IPS DF 19.7 (cell line): ENCODE measurements around the gene CEP55.

Experiments
- DNase-seq: peaks from one replicate; pipeline ENCODE4 v3.0.0-alpha.2; 2013; ENCODE audit warnings: low read depth, low spot score

The CEP55 gene

GRCh38 chr10:93469454-93469853 is 27.0 kb upstream of the CEP55 start:
- DNase-seq: no peak

- no peak for DNase-seq
Measured at GRCh38 chr10:93471110-93471651, 25.2 kb upstream of the CEP55 start.

DNA sequence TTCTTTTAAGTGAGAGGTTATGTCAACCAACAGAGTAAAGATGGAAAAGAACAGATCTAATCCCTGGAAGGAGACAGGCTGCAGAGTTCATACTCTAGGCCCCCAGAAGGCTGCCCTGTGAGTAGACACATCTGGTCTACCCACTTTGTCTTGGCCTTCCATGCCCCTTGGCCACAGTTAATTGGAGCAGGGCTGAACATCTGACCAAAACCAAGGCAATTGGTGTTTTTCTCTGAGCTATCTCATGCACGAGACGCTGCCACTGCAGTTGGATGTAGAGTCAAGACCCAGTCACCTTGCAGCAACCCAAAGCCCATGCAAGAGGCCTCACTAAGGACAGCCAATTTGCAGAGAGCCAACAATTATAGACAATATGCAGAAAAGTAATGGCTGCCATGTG is 23.3 kb upstream of the CEP55 start:
- no peak for DNase-seq

DNA sequence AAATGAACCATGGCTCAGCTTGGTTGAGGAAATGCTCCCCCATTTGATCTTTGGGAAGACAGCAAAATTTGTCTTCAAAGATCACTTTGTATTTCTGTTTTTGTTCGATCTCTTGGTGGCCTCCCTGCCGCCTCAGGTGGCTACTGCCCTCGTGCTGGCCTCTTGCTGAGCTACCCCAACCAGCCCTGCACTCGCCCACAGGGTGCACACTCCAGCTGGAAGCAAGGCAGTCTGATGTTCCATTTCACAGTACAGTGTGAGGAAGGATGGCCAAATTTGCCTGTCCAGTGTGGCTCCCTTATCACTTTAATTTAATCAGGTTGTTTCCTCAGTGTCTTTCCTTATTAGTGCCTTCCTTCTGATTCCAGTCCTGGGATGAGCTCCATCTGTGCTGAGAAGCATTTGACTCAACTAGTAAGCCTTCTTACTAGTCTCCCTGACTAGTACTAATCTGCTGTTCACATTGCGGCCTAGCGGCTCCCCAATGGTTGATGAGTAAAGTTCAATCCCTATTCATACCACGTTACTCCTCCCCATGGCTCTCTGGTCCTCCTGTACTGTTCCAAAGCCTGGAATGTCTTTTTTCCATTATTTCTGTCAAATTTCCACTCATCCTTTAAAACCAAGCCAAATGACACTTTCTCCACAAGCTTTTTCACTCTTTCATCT is 22.5 kb upstream of the CEP55 start:
- no peak for DNase-seq

GRCh38 chr10:93475227-93475626 is 21.2 kb upstream of the CEP55 start:
- DNase-seq: no peak

DNA sequence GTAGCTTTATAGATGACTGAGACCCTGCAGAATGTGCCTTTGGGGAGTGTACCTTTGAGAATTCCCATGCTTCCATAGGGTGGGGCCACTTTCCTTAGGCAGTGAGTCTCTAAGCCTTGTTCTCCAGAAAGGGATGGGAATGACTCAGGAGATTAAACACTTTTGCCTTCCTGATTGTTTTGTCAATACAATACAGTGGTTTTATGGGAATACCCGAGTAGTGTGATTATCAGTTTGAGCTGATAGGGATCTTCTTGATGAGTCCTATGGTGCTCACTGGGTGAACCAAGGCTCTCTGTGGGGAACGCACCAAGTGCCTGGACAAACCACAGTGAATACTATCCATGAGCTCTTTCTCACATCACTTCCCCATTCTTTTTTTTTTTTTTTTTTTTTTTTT is 20.5 kb upstream of the CEP55 start:
- no peak for DNase-seq

- no peak for DNase-seq
Measured at GRCh38 chr10:93476756-93477155, 19.7 kb upstream of the CEP55 start.

GRCh38 chr10:93478873-93479272 is 17.5 kb upstream of the CEP55 start:
- no peak for DNase-seq

GRCh38 chr10:93481637-93482144 is 14.7 kb upstream of the CEP55 start:
- no peak for DNase-seq

DNA sequence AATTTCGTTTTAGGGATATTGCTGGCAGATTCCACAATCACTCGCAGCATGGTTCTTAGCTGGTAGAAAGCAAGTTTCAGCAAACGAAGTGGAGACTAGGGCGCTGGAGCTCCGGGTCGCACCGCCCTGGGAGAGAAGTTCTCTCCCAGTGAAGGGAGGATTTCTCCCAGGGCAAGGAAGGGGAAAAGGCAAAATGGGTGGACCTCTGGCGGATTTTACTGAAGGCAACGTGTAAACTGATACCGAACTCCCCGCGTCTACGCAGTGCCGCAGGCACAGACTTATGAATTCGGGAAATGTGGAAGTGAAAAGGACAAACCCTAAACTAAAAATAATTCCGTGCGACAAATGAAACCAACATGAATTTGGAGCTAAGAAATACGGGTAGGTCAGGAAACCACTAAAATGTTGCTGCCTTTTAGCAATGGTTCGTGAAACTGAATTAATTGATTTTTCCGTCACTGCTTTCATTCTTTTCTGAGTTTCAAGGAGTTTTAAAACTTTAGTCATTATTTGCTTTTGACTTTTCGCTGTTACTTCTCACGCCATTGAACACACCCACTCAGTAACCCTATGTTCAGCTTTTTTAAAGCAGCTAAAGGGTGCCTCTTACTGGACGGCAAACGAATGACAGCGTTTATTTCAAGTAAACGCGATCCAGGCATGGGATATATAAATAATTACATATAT is 14.1 kb upstream of the CEP55 start, which contains the start of gene MYOF:
MYOF (minus strand) TSS at position 190 of the 690 bp plus-strand sequence; CDS start at position 50, 140 bp downstream.
- DNase-seq: no peak

- DNase-seq: no peak
Measured at GRCh38 chr10:93485690-93486089, 10.7 kb upstream of the CEP55 start.

DNA sequence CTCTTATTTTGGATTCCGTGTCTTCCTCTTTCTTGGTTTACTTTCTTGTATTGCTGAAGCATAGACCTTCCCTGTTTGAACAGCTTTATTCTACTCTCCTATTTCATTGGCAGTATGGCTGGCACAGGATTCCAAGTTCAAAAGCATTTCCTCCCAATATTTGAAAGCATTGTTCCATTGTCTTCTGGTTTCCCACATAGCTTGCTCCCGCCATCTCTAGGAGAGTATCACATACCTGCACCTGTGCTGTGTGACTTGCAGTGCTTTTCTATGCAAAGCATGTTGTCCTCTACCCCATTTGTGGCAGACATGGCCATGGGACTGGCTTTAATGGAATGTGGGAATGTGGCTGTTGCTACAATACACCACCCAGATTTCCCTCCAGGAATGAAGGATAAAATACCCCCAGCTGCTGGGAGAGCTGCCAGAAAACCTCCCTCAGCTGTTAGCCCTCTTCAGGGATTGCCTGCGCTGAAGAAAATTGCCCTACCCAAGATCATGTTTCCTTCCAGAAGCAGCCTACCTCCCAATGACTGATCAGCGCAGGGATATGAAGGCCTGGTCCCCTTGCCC is 7.4 kb upstream of the CEP55 start:
- no peak for DNase-seq

DNA sequence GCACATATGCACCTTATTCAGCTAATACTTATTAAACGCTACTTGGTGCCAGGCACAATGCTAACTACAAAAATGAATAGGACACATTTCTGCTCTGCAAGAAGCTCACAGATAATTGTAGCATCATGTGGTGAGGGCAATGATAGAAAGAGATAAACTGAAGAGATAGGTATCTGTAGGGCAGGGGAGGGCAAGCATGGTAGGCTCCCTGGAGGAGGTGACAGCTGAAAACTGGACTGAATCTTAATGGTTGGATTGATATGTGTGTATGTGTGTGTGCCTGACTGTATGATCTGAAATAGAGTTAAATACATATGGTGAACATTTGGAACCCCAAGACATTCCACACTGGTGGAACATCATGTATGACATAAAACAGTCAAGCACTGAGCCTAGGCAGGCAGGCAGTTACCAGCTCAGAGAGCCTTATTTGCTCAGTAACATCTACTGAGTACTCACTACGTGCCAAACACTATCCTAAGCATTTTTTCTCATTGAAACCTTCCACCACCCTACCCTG is 4.8 kb upstream of the CEP55 start:
- no peak for DNase-seq

GRCh38 chr10:93493162-93493561 is 3.2 kb upstream of the CEP55 start:
- no peak for DNase-seq

- no peak for DNase-seq
Measured at GRCh38 chr10:93494494-93494893, 1.9 kb upstream of the CEP55 start.

DNA sequence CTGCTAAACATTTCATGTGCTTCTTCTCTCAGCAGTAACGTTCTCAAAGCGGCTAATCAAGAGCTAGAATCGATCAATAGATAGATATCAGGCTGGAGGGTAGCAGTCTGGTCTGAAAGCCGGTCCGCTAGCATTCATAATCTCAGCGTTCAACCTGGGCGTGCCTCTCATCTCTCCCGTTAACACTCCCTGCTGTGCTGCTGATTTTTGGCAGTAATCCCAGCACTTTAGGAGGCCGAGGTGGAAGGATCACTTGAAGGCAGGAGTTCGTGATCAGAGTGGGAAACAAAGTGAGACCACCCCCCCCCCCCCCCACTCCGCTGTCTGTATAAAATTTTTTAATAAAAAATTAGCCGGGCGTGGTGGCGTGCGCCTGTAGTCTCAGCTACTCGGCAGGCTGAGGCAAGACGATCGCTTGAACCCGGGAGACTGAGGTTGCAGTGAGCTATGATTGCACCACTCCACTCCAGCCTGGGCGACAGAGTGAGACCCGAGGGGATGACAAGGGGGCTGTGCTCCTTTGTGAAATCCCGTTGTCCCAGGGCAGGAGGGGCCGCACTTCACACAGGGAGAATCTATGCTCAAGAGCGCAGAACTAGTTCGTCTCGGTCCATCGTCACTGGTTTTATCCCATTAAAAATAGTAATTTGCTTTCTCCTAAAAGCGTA is 624 bp upstream of the CEP55 start:
- no peak for DNase-seq

DNA sequence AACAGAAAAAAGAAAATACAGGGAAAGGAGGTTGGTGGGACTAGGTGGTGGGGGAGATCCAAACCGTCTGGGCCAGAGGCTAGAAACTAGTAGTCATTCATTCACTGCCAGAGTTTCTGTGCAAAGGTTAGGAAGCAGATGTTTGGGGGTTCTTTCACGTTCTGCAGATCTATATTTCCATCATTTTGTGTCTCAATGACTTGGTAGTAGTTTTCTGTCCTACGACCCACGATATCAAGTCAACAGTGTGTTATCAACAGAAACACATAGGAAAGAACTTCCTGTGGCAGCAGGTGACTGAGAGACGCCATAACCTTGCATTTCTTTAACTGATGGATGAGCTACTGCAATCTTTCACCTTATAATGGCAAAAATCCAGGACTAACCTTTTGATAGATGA is 1.8 kb downstream of the CEP55 start:
- no peak for DNase-seq

- DNase-seq: no peak
Measured at GRCh38 chr10:93501650-93502049, 5.2 kb downstream of the CEP55 start.

- no peak for DNase-seq
Measured at GRCh38 chr10:93503075-93503474, 6.7 kb downstream of the CEP55 start.

GRCh38 chr10:93505075-93505474 is 8.7 kb downstream of the CEP55 start:
- DNase-seq: no peak

- no peak for DNase-seq
Measured at GRCh38 chr10:93509816-93510215, 13.4 kb downstream of the CEP55 start.

DNA sequence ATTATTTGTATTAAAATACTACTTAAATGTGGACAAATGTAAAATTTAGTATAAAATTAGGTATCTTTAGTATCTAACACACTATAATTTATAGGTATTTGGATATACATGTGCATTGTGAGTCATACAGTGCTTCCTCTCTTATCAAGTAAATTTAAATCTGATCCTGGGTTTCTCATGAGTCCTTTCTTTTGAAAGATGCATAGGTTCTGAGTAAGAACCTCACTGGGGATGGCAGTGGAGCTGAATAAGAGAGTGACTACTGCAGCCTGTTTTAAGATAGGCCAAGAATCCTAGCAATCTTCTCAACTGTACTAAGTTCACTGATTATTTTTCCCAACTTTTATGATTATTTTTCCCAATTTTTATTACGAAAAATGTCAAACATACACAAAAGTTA is 16.2 kb downstream of the CEP55 start:
- DNase-seq: no peak
